Mesenchymal stem cell (in vitro differentiated cells and primary cell): ENCODE data around the gene STMP1.
A peak's percentile ranks its signal among the peaks of the same experiment; 100 is the strongest.
"Not testable (repeated sequence)": the region's sequence is repeated elsewhere in the genome, so short reads cannot be mapped to it uniquely, and the experiment has no call there.

ENCODE experiments used
- DNase-seq: peaks from one replicate; pipeline ENCODE4 v3.0.0-alpha.2; 2013
- H2AFZ ChIP-seq: one replicate; pipeline ENCODE4 v1.6.1; 2013; ENCODE audit warnings: low read depth, mild to moderate bottlenecking, control low read depth, inconsistent platforms, low read length, moderate library complexity
- H2AK5ac ChIP-seq: 2 replicates; pipeline ENCODE4 v1.6.1; 2013; ENCODE audit warnings: low read length, moderate library complexity, mild to moderate bottlenecking, inconsistent platforms; ENCODE audit not compliant: severe bottlenecking
- H2BK120ac ChIP-seq: one replicate; pipeline ENCODE4 v1.6.1; 2013; ENCODE audit warnings: low read depth, mild to moderate bottlenecking, inconsistent platforms, low read length, moderate library complexity
- H2BK12ac ChIP-seq, 2 experiments: one replicate each; pipeline ENCODE4 v1.6.1; 2013; ENCODE audit warnings: inconsistent platforms in 2 of 2, low read length in 2 of 2, mild to moderate bottlenecking in 2 of 2, moderate library complexity in 2 of 2, control low read depth in 1 of 2
- H2BK15ac ChIP-seq: one replicate; pipeline ENCODE4 v1.6.1; 2013; ENCODE audit warnings: mild to moderate bottlenecking, low read depth, inconsistent platforms; ENCODE audit not compliant: poor library complexity, severe bottlenecking
- H2BK5ac ChIP-seq: 2 replicates; pipeline ENCODE4 v1.6.1; 2013; ENCODE audit warnings: low read depth, mild to moderate bottlenecking, low read length, control low read depth, inconsistent platforms; ENCODE audit not compliant: poor library complexity, severe bottlenecking
- H3K14ac ChIP-seq, 2 experiments: one replicate each; pipeline ENCODE4 v1.6.1; 2013; ENCODE audit warnings: inconsistent platforms in 2 of 2, low read length in 2 of 2, control low read depth in 1 of 2, mild to moderate bottlenecking in 1 of 2, moderate library complexity in 1 of 2
- H3K18ac ChIP-seq, 2 experiments: one replicate each; pipeline ENCODE4 v1.6.1; 2013; ENCODE audit warnings: inconsistent platforms in 2 of 2, low read length in 2 of 2, control low read depth in 1 of 2, low read depth in 1 of 2, mild to moderate bottlenecking in 1 of 2
- H3K23ac ChIP-seq, 2 experiments: one replicate each; pipeline ENCODE4 v1.6.1; 2013; ENCODE audit warnings: inconsistent platforms in 2 of 2, low read length in 2 of 2, mild to moderate bottlenecking in 2 of 2, moderate library complexity in 2 of 2, control low read depth in 1 of 2
- H3K27ac ChIP-seq: 2 replicates; pipeline ENCODE4 v1.5.1; 2013; ENCODE audit warnings: mild to moderate bottlenecking, moderate library complexity, low read length, control low read depth, inconsistent platforms; ENCODE audit not compliant: poor library complexity, severe bottlenecking
- H3K27me3 ChIP-seq, 2 experiments: 2 replicates each; pipeline versions ENCODE4 v1.6.1 to v1.7.0; 2013; ENCODE audit warnings: low read length in 2 of 2, mild to moderate bottlenecking in 2 of 2, moderate library complexity in 2 of 2, control low read depth in 1 of 2, inconsistent platforms in 1 of 2; ENCODE audit not compliant: control insufficient read depth in 1 of 2, insufficient read depth in 1 of 2
- H3K36me3 ChIP-seq, 2 experiments: 2 replicates each; pipeline versions ENCODE4 v1.6.1 to v1.7.0; 2013; ENCODE audit warnings: low read length in 2 of 2, control low read depth in 1 of 2, inconsistent platforms in 1 of 2, low read depth in 1 of 2, mild to moderate bottlenecking in 1 of 2; ENCODE audit not compliant: insufficient read depth in 2 of 2, control insufficient read depth in 1 of 2
- H3K4ac ChIP-seq, 2 experiments: one replicate each; pipeline ENCODE4 v1.6.1; 2013; ENCODE audit warnings: inconsistent platforms in 2 of 2, low read length in 2 of 2, mild to moderate bottlenecking in 2 of 2, moderate library complexity in 2 of 2, control low read depth in 1 of 2, low read depth in 1 of 2
- H3K4me1 ChIP-seq: 2 replicates; pipeline ENCODE4 v1.6.1; 2013; ENCODE audit warnings: low read depth, low read length, control low read depth; ENCODE audit not compliant: control insufficient read depth, insufficient read depth
- H3K4me2 ChIP-seq: 2 replicates; pipeline ENCODE4 v1.6.1; 2013; ENCODE audit warnings: low read length, mild to moderate bottlenecking, inconsistent platforms; ENCODE audit not compliant: poor library complexity, severe bottlenecking
- H3K4me3 ChIP-seq, 2 experiments: 2 replicates each; pipeline versions ENCODE4 v1.5.1 to v1.7.0; 2013; ENCODE audit warnings: low read length in 2 of 2, mild to moderate bottlenecking in 2 of 2, control low read depth in 1 of 2, low read depth in 1 of 2; ENCODE audit not compliant: insufficient read depth in 1 of 2
- H3K79me1 ChIP-seq: replicated peaks from 2 replicates; pipeline ENCODE4 v1.6.1; 2013; ENCODE audit warnings: mild to moderate bottlenecking, control low read depth, low read length, inconsistent platforms; ENCODE audit not compliant: poor library complexity, severe bottlenecking
- H3K9ac ChIP-seq: 2 replicates; pipeline ENCODE4 v1.7.0; 2013; ENCODE audit warnings: mild to moderate bottlenecking, low read length, moderate library complexity
- H3K9me3 ChIP-seq: 2 replicates; pipeline ENCODE4 v1.7.0; 2013; ENCODE audit warnings: mild to moderate bottlenecking, low read length; ENCODE audit not compliant: control insufficient read depth
- H4K8ac ChIP-seq: one replicate; pipeline ENCODE4 v1.6.1; 2013; ENCODE audit warnings: inconsistent platforms, mild to moderate bottlenecking, low read length, moderate library complexity
- H4K91ac ChIP-seq: one replicate; pipeline ENCODE4 v1.6.1; 2013; ENCODE audit warnings: mild to moderate bottlenecking, low read length, inconsistent platforms
- WGBS: methylation state at CpG from one replicate; pipeline ENCODE4 v1.1.7; 2013; ENCODE audit warnings: mixed read lengths; 5-methylcytosine and 5-hydroxymethylcytosine counted together

STMP1 gene

DNA sequence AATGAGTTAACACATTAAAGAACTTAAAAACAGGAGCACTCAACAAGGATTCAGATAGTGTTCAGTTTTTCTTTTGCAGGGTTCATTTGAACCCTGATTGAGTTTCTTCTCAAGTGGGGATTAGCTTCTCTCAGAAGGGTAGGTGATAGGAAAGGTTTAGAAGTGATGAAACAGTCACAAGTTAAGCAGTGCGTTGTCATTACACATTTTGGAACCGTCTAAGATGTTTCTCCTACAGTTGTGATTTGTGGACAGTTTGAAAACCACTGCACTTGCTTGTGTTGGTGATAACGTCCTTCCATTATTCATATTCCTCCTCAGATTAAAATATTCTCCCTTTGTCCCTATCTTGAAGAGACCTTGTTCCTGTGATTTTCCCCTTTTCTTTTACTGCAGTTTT lies 2.7 kb downstream of the STMP1 start:
- Histone ChIP-seq H3K4me3 (peak overlapping the region in 1 of 2 experiments; percentile 98), H3K23ac (no peak overlapping the region)

DNA sequence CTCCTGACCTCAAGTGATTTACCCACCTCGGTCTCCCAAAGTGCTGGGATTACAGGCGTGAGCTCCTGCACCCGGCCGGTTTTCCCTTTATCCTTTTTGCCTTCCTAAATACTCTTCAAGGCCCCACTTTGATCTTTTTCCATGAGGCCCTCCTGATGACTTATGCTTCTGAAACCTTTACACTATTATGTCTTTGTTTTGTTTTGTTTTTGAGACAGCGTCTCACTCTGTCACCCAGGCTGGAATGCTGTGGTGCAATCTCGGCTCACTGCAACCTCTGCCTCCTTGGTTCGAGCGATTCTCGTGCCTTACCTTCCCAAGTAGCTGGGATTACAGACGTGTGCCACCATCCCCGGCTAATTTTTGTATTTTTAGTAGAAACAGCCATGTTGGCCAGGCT lies 3.8 kb downstream of the STMP1 start:
- Histone ChIP-seq H2BK15ac (no peak overlapping the region), H3K27me3 (no peaks in the 10 kb centered on the region), H2BK12ac (no peak overlapping the region), H3K27ac (no peak overlapping the region), H2AK5ac (no peak overlapping the region), H3K9ac (no peak overlapping the region), H3K18ac (no peak overlapping the region), H4K8ac (no peak overlapping the region), H2BK5ac (no peak overlapping the region), H3K36me3 (peaks cover 7 to 12% of the 10 kb centered on the region in 2 experiments), H3K79me1 (peaks cover 10% of the 10 kb centered on the region), H3K4me1 (peaks cover 15% of the 10 kb centered on the region), H3K9me3 (no peaks in the 10 kb centered on the region), H3K4me2 (no peak overlapping the region), H3K4me3 (no peak overlapping the region), H3K14ac (no peak overlapping the region), H2BK120ac (no peak overlapping the region), H3K23ac (no peak overlapping the region), H4K91ac (no peak overlapping the region), H2AFZ (no peak overlapping the region), H3K4ac (no peak overlapping the region)
- DNase-seq = no peak
- 95% methylated on average over 11 of the region's 11 CpGs for WGBS

More for the DNA sequence above, 2.7 kb downstream of the STMP1 start:
- Histone ChIP-seq H3K4me2 (no peak overlapping the region), H3K9ac (peak overlapping the region; percentile 100), H4K8ac (no peak overlapping the region), H3K9me3 (no peaks in the 10 kb centered on the region), H3K27me3 (no peaks in the 10 kb centered on the region), H2AFZ (no peak overlapping the region), H3K14ac (no peak overlapping the region), H3K4me1 (peaks cover 15% of the 10 kb centered on the region), H2BK15ac (no peak overlapping the region), H2BK12ac (no peak overlapping the region), H2AK5ac (no peak overlapping the region), H3K36me3 (peaks cover 7 to 12% of the 10 kb centered on the region in 2 experiments), H3K27ac (no peak overlapping the region), H4K91ac (no peak overlapping the region), H3K79me1 (peaks cover 10% of the 10 kb centered on the region), H3K18ac (no peak overlapping the region), H2BK120ac (no peak overlapping the region), H2BK5ac (no peak overlapping the region), H3K4ac (no peak overlapping the region)
- 97% methylated on average over 3 of the region's 3 CpGs for WGBS
- no peak for DNase-seq

DNA sequence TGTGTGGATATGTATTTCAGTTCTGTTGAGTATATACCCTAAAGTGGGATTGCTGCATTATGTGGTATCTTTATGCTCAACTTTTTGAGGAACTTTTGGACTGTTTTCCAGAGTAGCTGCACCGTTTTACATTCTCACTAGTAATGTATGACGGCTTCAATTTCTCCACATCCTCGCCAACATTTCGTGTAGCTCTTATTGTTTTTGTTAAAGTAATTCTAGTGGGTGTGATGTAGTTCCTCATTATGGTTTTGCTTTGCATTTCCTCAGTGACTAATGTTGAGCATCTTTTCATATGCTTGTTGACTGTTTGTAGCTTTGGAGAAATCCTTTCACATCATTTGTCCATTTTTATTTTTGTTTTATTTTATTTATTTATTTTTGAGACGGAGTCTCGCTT lies 4.5 kb downstream of the STMP1 start:
- Histone ChIP-seq H3K79me1 (peaks cover 10% of the 10 kb centered on the region), H3K18ac (no peak overlapping the region), H3K9ac (no peak overlapping the region), H2BK5ac (no peak overlapping the region), H4K8ac (no peak overlapping the region), H3K4me2 (no peak overlapping the region), H3K27ac (no peak overlapping the region), H3K36me3 (peaks cover 7 to 12% of the 10 kb centered on the region in 2 experiments), H3K27me3 (no peaks in the 10 kb centered on the region), H2AFZ (no peak overlapping the region), H3K9me3 (no peaks in the 10 kb centered on the region), H2BK15ac (no peak overlapping the region), H2AK5ac (no peak overlapping the region), H3K4me1 (peaks cover 12% of the 10 kb centered on the region), H2BK120ac (no peak overlapping the region), H3K4me3 (no peak overlapping the region), H3K14ac (no peak overlapping the region), H2BK12ac (no peak overlapping the region), H3K23ac (no peak overlapping the region), H3K4ac (no peak overlapping the region), H4K91ac (no peak overlapping the region)
- 97% methylated on average over 6 of the region's 6 CpGs for WGBS
- no peak for DNase-seq

DNA sequence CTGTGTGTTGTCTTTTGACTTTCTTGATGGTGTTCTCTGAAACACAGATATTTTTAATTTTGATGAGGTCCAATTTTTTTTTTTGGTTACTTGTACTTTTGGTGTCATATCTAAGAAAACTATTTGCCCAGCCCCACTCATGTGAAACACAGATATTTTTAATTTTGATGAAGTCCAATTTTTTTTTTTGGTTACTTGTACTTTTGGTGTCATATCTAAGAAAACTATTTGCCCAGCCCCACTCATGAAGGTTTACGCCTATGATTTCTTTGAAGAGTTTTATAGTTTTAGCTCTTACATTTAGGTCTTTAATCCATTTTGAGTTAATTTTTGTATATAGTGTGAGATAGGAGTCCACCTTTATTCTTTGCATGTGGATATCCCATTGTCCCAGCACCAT lies 5.3 kb downstream of the STMP1 start:
- not testable (repeated sequence) for H2AK5ac ChIP-seq, H3K9ac ChIP-seq, H3K4me2 ChIP-seq, H4K91ac ChIP-seq, H3K27me3 ChIP-seq, H3K4ac ChIP-seq, H2BK120ac ChIP-seq, H3K27ac ChIP-seq, H2AFZ ChIP-seq, H3K18ac ChIP-seq, DNase-seq, H2BK5ac ChIP-seq, H3K14ac ChIP-seq, H2BK15ac ChIP-seq, H3K9me3 ChIP-seq, H3K23ac ChIP-seq, H2BK12ac ChIP-seq, H4K8ac ChIP-seq, H3K79me1 ChIP-seq, H3K4me3 ChIP-seq
- Histone ChIP-seq H3K36me3 (peaks cover 7 to 12% of the 10 kb centered on the region in 2 experiments), H3K4me1 (peaks cover 10% of the 10 kb centered on the region)
- no CpG with 5 or more reads among the region's 1 CpG for WGBS
